K562 (cell line): ENCODE results near the gene CAMSAP2. TPM values are rescaled to one million over a fixed set of nuclear protein-coding genes. Genes with fewer than 3 reads are reported as not detected.

Experiments
- CEBPG ChIP-seq, 3 experiments: fragments of 200-800 bp in 1 of 3; sonication (Bioruptor generic) in 1 of 3; sonication (generic) in 1 of 3; formaldehyde crosslinking in 1 of 3; IDR thresholded peaks in 2 of 3; conservative IDR thresholded peaks in 1 of 3; 2 replicates each; pipeline versions ENCODE4 v1.6.1 to v1.8.0; 2016 to 2022; ENCODE audit warnings: missing compliant biosample characterization in 2 of 3, missing genetic modification characterization in 2 of 3, mild to moderate bottlenecking in 1 of 3, missing genetic modification reagents in 1 of 3
- ETS2 ChIP-seq: IDR thresholded peaks from 2 replicates; pipeline ENCODE4 v1.6.1; 2016; ENCODE audit warnings: borderline replicate concordance, missing genetic modification characterization, mild to moderate bottlenecking, moderate library complexity, missing compliant biosample characterization; ENCODE audit not compliant: poor library complexity, severe bottlenecking
- ETV5 ChIP-seq: sonication (generic); formaldehyde crosslinking; IDR thresholded peaks from 2 replicates; pipeline ENCODE4 v1.4.0; 2020; ENCODE audit warnings: low read depth, mild to moderate bottlenecking, missing genetic modification reagents
- HDAC6 ChIP-seq: IDR thresholded peaks from 2 replicates; pipeline ENCODE4 v1.6.1; 2012; ENCODE audit warnings: low read depth, mild to moderate bottlenecking, control low read depth, inconsistent platforms, low read length, moderate library complexity
- ILF3 ChIP-seq: fragments of 450-650 bp; IDR thresholded peaks from 2 replicates; pipeline ENCODE4 v1.6.1; 2018; ENCODE audit warnings: antibody characterized with exemption, mild to moderate bottlenecking, moderate library complexity, borderline replicate concordance
- KLF13 ChIP-seq: fragments of 450-650 bp; IDR thresholded peaks from 2 replicates; pipeline ENCODE4 v1.6.1; 2016; ENCODE audit warnings: missing genetic modification characterization, low read depth, mild to moderate bottlenecking, missing compliant biosample characterization, moderate library complexity, borderline replicate concordance
- MECOM ChIP-seq: fragments of 250-450 bp; sonication (Bioruptor Pico); IDR thresholded peaks from 2 replicates; pipeline ENCODE4 v1.8.0; 2022; ENCODE audit warnings: inconsistent platforms
- NFIC ChIP-seq: fragments of 450-650 bp; IDR thresholded peaks from 2 replicates; pipeline ENCODE4 v1.6.1; 2017; ENCODE audit warnings: mild to moderate bottlenecking, inconsistent platforms
- NUFIP1 ChIP-seq: fragments of 450-650 bp; IDR thresholded peaks from 2 replicates; pipeline ENCODE4 v1.6.1; 2018; ENCODE audit not compliant: partially characterized antibody
- RAD51 ChIP-seq: fragments of 450-650 bp; IDR thresholded peaks from 2 replicates; pipeline ENCODE4 v1.7.1; 2016; ENCODE audit warnings: low read depth, mild to moderate bottlenecking, borderline replicate concordance
- SMARCA4 ChIP-seq: fragments of 450-650 bp; IDR thresholded peaks from 2 replicates; pipeline ENCODE4 v1.6.1; 2016
- TAF9B ChIP-seq: fragments of 450-650 bp; IDR thresholded peaks from 2 replicates; pipeline ENCODE4 v1.6.1; 2018; ENCODE audit warnings: mild to moderate bottlenecking; ENCODE audit not compliant: partially characterized antibody
- TCF3 ChIP-seq: sonication (generic); formaldehyde crosslinking; IDR thresholded peaks from 2 replicates; pipeline ENCODE4 v1.4.0; 2020; ENCODE audit warnings: mild to moderate bottlenecking, missing genetic modification reagents
- polyA plus RNA-seq, 8 experiments: library from polyadenylated mRNA; depleted of rRNA in 4 of 8; stranded (reverse) in 5 of 8; unstranded in 3 of 8; fragments of >200 nt; fragmentation: Nextera tagmentation in 2 of 8; fragmentation: Illumina TruSeq in 1 of 8; extraction: Ambion mirVana in 2 of 8; extraction: Trizol in 1 of 8; gene quantifications; 2 replicates each; pipeline versions ENCODE4 v1.2.1 to v1.2.3, GENCODE V29; 2011 to 2014; ENCODE audit warnings: inconsistent platforms in 1 of 8, missing spikeins in 1 of 8
- total RNA-seq, 7 experiments: library from RNA; depleted of rRNA in 6 of 7; stranded (reverse); fragments of >200 nt in 6 of 7; fragmentation: Illumina TruSeq in 2 of 7; extraction: Trizol in 2 of 7; gene quantifications; 2 replicates each; pipeline versions ENCODE4 v1.2.1 to v1.2.3, GENCODE V29; 2011 to 2021; ENCODE audit warnings: low replicate concordance in 1 of 7
- TF ChIP-seq, protein P1 (sequence below), 2 experiments: fragments of 450-650 bp; IDR thresholded peaks; 2 replicates each; pipeline ENCODE4 v1.6.1; 2016; ENCODE audit warnings: mild to moderate bottlenecking in 2 of 2, borderline replicate concordance in 1 of 2, low read depth in 1 of 2, moderate library complexity in 1 of 2
- TF ChIP-seq, protein P2 (sequence below), 2 experiments: fragments of 250-450 bp in 1 of 2; fragments of 450-650 bp in 1 of 2; sonication (Bioruptor Pico) in 1 of 2; IDR thresholded peaks; 2 replicates each; pipeline versions ENCODE4 v1.6.1 to v1.8.0; 2016 to 2021; ENCODE audit warnings: mild to moderate bottlenecking in 2 of 2, moderate library complexity in 2 of 2, missing compliant biosample characterization in 1 of 2, missing genetic modification characterization in 1 of 2
- TF ChIP-seq, protein P3 (sequence below): fragments of 250-450 bp; sonication (Bioruptor Pico); IDR thresholded peaks from 2 replicates; pipeline ENCODE4 v1.5.0; 2021
- TF ChIP-seq, protein P4 (sequence below): sonication (generic); formaldehyde crosslinking; IDR thresholded peaks from 2 replicates; pipeline ENCODE4 v1.8.0; 2023; ENCODE audit warnings: mild to moderate bottlenecking, missing genetic modification reagents

Gene CAMSAP2
- total and polyA plus RNA-seq, 9 of the 15 experiments (the other 6 are each of a cell fraction or from before 2014, with no cell fraction given), result 1.4 to 7.5 (median 2.7) TPM

DNA sequence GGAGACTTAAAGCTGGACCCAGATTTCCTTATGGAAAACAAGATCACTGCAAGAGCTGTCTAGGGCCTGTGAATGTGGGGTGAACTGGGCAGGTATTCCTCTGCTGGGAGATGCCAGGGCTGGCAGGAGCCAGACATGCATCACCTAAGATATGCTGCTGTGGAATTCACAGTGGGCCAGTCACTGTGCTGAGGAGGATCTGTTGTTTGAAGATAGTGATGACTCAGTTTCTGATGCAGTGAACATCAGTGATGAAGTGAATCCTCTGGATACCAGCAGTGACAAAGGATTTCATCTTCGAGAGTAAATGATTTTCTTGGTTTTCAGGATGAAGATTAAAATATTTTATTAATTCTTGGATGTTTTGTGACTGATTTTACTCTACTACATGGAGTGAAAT is 29.9 kb upstream of the CAMSAP2 start (continued):
- TF ChIP-seq, protein P1, sequence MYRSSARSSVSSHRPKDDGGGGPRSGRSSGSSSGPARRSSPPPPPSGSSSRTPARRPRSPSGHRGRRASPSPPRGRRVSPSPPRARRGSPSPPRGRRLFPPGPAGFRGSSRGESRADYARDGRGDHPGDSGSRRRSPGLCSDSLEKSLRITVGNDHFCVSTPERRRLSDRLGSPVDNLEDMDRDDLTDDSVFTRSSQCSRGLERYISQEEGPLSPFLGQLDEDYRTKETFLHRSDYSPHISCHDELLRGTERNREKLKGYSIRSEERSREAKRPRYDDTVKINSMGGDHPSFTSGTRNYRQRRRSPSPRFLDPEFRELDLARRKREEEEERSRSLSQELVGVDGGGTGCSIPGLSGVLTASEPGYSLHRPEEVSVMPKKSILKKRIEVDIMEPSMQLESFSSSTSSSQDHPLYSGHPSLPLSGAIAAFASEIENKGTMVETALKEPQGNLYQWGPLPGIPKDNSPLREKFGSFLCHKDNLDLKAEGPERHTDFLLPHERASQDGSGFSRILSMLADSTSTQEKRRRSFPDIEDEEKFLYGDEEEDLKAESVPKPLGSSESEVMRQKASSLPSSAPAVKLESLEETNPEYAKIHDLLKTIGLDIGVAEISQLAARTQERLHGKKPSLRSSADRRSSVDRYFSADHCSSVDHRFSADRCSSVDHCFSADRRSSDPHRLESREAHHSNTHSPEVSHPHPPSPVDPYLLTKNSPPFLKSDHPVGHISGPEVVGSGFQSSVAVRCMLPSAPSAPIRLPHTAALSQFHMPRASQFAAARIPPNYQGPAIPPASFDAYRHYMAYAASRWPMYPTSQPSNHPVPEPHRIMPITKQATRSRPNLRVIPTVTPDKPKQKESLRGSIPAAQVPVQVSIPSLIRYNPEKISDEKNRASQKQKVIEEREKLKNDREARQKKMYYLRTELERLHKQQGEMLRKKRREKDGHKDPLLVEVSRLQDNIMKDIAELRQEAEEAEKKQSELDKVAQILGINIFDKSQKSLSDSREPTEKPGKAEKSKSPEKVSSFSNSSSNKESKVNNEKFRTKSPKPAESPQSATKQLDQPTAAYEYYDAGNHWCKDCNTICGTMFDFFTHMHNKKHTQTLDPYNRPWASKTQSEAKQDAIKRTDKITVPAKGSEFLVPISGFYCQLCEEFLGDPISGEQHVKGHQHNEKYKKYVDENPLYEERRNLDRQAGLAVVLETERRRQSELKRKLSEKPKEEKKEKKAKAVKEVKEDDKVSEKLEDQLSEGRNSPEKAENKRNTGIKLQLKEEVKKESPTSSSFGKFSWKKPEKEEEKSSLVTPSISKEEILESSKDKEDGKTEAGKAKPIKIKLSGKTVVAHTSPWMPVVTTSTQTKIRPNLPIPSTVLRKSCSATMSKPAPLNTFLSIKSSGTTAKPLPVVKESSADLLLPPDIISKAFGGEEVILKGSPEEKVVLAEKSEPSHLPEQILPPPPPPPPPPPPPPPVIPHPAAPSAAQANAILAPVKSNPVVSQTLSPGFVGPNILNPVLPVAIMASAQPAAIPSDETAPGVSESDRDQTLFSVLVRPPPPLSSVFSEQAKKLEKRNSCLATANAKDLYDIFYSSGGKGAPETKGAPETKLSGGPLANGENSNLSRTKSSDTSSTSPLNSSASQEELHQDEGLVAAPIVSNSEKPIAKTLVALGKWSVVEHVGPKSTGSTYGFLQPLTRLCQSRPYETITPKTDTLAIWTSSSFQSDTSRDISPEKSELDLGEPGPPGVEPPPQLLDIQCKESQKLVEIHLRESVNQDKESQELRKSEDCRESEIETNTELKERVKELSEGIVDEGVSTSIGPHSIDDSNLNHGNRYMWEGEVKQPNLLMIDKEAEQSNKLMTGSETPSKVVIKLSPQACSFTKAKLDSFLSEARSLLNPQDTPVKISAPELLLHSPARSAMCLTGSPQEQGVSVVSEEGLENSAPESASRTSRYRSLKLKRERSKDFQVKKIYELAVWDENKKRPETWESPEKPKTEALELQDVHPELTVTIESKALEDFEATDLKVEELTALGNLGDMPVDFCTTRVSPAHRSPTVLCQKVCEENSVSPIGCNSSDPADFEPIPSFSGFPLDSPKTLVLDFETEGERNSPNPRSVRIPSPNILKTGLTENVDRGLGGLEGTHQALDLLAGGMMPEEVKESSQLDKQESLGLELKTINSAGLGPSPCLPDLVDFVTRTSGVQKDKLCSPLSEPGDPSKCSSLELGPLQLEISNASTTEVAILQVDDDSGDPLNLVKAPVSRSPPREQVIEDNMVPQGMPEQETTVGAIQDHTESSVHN (IDR thresholded peaks at IDR 0.05; ENCODE audit: borderline replicate concordance in 1 of 2, low read depth in 1 of 2), result no peak
- TF ChIP-seq, protein P2, sequence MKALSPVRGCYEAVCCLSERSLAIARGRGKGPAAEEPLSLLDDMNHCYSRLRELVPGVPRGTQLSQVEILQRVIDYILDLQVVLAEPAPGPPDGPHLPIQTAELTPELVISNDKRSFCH (CRISPR knock-in tag; IDR thresholded peaks at IDR 0.05), result no peak
- TF ChIP-seq, protein P2 (tag; IDR thresholded peaks at IDR 0.05), result no peak
- TF ChIP-seq, protein P3, sequence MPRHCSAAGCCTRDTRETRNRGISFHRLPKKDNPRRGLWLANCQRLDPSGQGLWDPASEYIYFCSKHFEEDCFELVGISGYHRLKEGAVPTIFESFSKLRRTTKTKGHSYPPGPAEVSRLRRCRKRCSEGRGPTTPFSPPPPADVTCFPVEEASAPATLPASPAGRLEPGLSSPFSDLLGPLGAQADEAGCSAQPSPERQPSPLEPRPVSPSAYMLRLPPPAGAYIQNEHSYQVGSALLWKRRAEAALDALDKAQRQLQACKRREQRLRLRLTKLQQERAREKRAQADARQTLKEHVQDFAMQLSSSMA (CRISPR knock-in tag), result no peak
- TF ChIP-seq SMARCA4 (peak; percentile 93), RAD51 (no peak), NFIC (0 out of 2 replicates have a peak, but pooled peaks have one; percentile 15), ETV5 (CRISPR knock-in tag) (no peak), HDAC6 (no peak), TAF9B (no peak), ILF3 (no peak), MECOM (CRISPR knock-in tag) (no peak), KLF13 (tag) (no peak), TCF3 (CRISPR knock-in tag) (peak; percentile 90), CEBPG (CRISPR knock-in tag; IDR thresholded peaks at IDR 0.05) (no peak), CEBPG (tag; conservative IDR thresholded peaks at IDR 0.05 in 1 of 2, IDR thresholded peaks at IDR 0.05 in 1 of 2) (no peak), NUFIP1 (no peak), ETS2 (tag) (no peak)
- TF ChIP-seq, protein P4, sequence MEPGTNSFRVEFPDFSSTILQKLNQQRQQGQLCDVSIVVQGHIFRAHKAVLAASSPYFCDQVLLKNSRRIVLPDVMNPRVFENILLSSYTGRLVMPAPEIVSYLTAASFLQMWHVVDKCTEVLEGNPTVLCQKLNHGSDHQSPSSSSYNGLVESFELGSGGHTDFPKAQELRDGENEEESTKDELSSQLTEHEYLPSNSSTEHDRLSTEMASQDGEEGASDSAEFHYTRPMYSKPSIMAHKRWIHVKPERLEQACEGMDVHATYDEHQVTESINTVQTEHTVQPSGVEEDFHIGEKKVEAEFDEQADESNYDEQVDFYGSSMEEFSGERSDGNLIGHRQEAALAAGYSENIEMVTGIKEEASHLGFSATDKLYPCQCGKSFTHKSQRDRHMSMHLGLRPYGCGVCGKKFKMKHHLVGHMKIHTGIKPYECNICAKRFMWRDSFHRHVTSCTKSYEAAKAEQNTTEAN (CRISPR knock-in tag), result no peak
